K562 (cell line): ENCODE data around the gene DRAXIN. TPM values are rescaled to one million over a fixed set of nuclear protein-coding genes. Genes with fewer than 3 reads are reported as not detected.

Source experiments
- BCLAF1 ChIP-seq, 2 experiments: fragments of 450-650 bp in 1 of 2; IDR thresholded peaks; 2 replicates each; pipeline ENCODE4 v1.6.1; 2011 to 2017; ENCODE audit warnings: low read depth in 2 of 2, antibody characterized with exemption in 1 of 2, borderline replicate concordance in 1 of 2, low read length in 1 of 2, mild to moderate bottlenecking in 1 of 2, mixed read lengths in 1 of 2; ENCODE audit not compliant: control insufficient read depth in 1 of 2
- CUX1 ChIP-seq: fragments of 200-800 bp; sonication (Bioruptor generic); IDR thresholded peaks from 2 replicates; pipeline ENCODE4 v1.6.1; 2016; ENCODE audit warnings: missing genetic modification characterization, missing compliant biosample characterization
- GTF2F1 ChIP-seq: IDR thresholded peaks from 2 replicates; pipeline ENCODE4 v1.6.1; 2011; ENCODE audit warnings: low read depth, low read length, improper control_type of control experiment
- KDM1A ChIP-seq, 2 experiments: fragments of 450-650 bp; IDR thresholded peaks; 2 replicates each; pipeline ENCODE4 v1.6.1; 2016; ENCODE audit warnings: mild to moderate bottlenecking in 2 of 2
- MCM5 ChIP-seq: fragments of 450-650 bp; IDR thresholded peaks from 2 replicates; pipeline ENCODE4 v1.6.1; 2016; ENCODE audit warnings: low read depth
- PML ChIP-seq: IDR thresholded peaks from 2 replicates; pipeline ENCODE4 v1.6.1; 2012; ENCODE audit warnings: low read length, inconsistent platforms
- TAF1 ChIP-seq: IDR thresholded peaks from 2 replicates; pipeline ENCODE4 v1.6.1; 2011; ENCODE audit warnings: mild to moderate bottlenecking, low read length, moderate library complexity; ENCODE audit not compliant: insufficient read depth, control insufficient read depth, severe bottlenecking; ENCODE audit errors: extremely low read depth
- ZNF408 ChIP-seq: fragments of 250-450 bp; sonication (Bioruptor Pico); IDR thresholded peaks from 2 replicates; pipeline ENCODE4 v1.4.0; 2020; ENCODE audit warnings: low read depth, mild to moderate bottlenecking, moderate library complexity
- ZNF592 ChIP-seq: fragments of 450-650 bp; IDR thresholded peaks from 2 replicates; pipeline ENCODE4 v1.6.1; 2017; ENCODE audit warnings: antibody characterized with exemption, mild to moderate bottlenecking
- polyA plus RNA-seq, 8 experiments: library from polyadenylated mRNA; depleted of rRNA in 4 of 8; stranded (reverse) in 5 of 8; unstranded in 3 of 8; fragments of >200 nt; fragmentation: Nextera tagmentation in 2 of 8; fragmentation: Illumina TruSeq in 1 of 8; extraction: Ambion mirVana in 2 of 8; extraction: Trizol in 1 of 8; gene quantifications; 2 replicates each; pipeline versions ENCODE4 v1.2.1 to v1.2.3, GENCODE V29; 2011 to 2014; ENCODE audit warnings: inconsistent platforms in 1 of 8, missing spikeins in 1 of 8
- total RNA-seq, 7 experiments: library from RNA; depleted of rRNA in 6 of 7; stranded (reverse); fragments of >200 nt in 6 of 7; fragmentation: Illumina TruSeq in 2 of 7; extraction: Trizol in 2 of 7; gene quantifications; 2 replicates each; pipeline versions ENCODE4 v1.2.1 to v1.2.3, GENCODE V29; 2011 to 2021; ENCODE audit warnings: low replicate concordance in 1 of 7
- TF ChIP-seq, protein P1 (sequence below): sonication (generic); formaldehyde crosslinking; IDR thresholded peaks from 2 replicates; pipeline ENCODE4 v1.9.0; 2022; ENCODE audit warnings: mild to moderate bottlenecking, missing genetic modification reagents
- TF ChIP-seq, protein P2 (sequence below): fragments of 250-450 bp; sonication (Bioruptor Pico); IDR thresholded peaks from 2 replicates; pipeline ENCODE4 v1.9.0; 2021; ENCODE audit warnings: mild to moderate bottlenecking
- TF ChIP-seq, protein P3 (sequence below): fragments of 250-450 bp; sonication (Bioruptor Pico); IDR thresholded peaks from 2 replicates; pipeline ENCODE4 v1.8.0; 2021; ENCODE audit warnings: moderate library complexity, mild to moderate bottlenecking, inconsistent platforms

Gene DRAXIN
- total and polyA plus RNA-seq, 9 of the 15 experiments (the other 6 are each of a cell fraction or from before 2014, with no cell fraction given), result 0.01 to 0.04 (median 0.01) TPM; not detected in 6

GRCh38 chr1:11741482-11741881 lies 50.0 kb downstream of the DRAXIN start (continued):
- TF ChIP-seq ZNF592 (no peak), GTF2F1 (no peak), PML (no peak), MCM5 (no peak), ZNF408 (no peak), TAF1 (no peak), CUX1 (no peak), BCLAF1 (IDR thresholded peaks at IDR 0.05; ENCODE audit: borderline replicate concordance in 1 of 2, control insufficient read depth in 1 of 2, low read depth in 2 of 2, low read length in 1 of 2) (no peak), KDM1A (IDR thresholded peaks at IDR 0.05) (peak; percentile 88 to 95)
- TF ChIP-seq, protein P1, sequence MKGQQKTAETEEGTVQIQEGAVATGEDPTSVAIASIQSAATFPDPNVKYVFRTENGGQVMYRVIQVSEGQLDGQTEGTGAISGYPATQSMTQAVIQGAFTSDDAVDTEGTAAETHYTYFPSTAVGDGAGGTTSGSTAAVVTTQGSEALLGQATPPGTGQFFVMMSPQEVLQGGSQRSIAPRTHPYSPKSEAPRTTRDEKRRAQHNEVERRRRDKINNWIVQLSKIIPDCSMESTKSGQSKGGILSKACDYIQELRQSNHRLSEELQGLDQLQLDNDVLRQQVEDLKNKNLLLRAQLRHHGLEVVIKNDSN (CRISPR knock-in tag), result no peak
- TF ChIP-seq, protein P2, sequence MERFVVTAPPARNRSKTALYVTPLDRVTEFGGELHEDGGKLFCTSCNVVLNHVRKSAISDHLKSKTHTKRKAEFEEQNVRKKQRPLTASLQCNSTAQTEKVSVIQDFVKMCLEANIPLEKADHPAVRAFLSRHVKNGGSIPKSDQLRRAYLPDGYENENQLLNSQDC (CRISPR knock-in tag), result no peak
- TF ChIP-seq, protein P3, sequence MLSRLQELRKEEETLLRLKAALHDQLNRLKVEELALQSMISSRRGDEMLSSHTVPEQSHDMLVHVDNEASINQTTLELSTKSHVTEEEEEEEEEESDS (CRISPR knock-in tag), result no peak
